ENCODE results near the gene ARF4.

ARF4 gene

DNA sequence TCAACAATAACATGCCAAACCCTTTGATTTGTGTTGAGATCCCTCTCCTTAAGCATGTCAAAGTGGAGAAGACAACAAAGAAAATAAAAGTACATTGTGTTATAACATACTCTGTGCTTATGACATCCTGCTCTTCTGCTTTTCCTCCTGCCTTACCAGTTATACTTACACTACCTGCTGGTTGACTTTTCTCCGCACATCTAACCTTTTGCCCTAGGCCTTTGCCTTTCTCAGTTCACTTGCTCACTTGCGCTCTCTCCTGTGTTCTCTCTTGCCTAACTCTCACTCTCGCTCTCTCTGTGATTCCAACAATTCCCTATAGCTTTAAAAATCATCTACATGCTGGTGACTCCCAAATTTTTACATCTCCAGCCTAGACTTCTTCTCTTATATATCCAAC is 58.7 kb downstream of the ARF4 start:
- CTCF ChIA-PET: no interaction called here
- no peak for DNase-seq (ENCODE audit: low read depth, low spot score)
- TF ChIP-seq, protein P1, sequence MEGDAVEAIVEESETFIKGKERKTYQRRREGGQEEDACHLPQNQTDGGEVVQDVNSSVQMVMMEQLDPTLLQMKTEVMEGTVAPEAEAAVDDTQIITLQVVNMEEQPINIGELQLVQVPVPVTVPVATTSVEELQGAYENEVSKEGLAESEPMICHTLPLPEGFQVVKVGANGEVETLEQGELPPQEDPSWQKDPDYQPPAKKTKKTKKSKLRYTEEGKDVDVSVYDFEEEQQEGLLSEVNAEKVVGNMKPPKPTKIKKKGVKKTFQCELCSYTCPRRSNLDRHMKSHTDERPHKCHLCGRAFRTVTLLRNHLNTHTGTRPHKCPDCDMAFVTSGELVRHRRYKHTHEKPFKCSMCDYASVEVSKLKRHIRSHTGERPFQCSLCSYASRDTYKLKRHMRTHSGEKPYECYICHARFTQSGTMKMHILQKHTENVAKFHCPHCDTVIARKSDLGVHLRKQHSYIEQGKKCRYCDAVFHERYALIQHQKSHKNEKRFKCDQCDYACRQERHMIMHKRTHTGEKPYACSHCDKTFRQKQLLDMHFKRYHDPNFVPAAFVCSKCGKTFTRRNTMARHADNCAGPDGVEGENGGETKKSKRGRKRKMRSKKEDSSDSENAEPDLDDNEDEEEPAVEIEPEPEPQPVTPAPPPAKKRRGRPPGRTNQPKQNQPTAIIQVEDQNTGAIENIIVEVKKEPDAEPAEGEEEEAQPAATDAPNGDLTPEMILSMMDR (IDR thresholded peaks at IDR 0.05; ENCODE audit: insufficient read depth, low read length, missing control alignments): no peak
- no peak overlapping the region for H3K4me3 ChIP-seq (ENCODE audit: low read depth, low read length)
- POLR2A ChIA-PET: no interaction called here

DNA sequence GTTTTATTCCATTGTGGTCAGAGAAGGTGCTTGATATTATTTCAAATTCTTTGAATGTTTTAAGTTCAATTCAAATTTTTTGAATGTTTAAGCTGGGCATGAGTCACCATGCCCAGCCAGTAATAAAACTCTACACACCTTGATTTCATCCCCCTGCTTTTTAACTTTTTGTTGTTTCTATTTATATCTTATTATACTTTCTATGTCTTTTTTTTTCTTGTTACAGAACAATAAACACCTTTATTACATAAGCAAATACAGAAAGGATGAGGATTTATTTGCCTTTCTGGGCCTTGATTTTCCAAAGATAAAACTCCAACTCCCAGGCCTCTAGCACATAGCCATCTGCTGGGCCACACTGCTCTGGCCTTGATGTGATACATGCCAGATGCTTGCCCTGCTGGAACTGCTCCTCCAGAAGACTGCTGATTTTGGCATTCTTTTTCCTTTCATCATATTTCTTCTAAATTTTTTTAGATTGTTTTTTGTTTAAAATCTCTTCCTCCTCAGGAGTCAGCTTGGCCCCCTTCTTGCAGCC is 67.0 kb downstream of the ARF4 start:
- ChIA-PET CTCF (no interaction called here), POLR2A (no interaction called here)
- no peak overlapping the region for H3K4me3 ChIP-seq (ENCODE audit: low read depth, low read length)
- DNase-seq (ENCODE audit: low read depth, low spot score): no peak
- TF ChIP-seq, protein P1 (IDR thresholded peaks at IDR 0.05; ENCODE audit: insufficient read depth, low read length, missing control alignments): no peak
